Measurements from ENCODE around the gene GUCY2D.

DNA sequence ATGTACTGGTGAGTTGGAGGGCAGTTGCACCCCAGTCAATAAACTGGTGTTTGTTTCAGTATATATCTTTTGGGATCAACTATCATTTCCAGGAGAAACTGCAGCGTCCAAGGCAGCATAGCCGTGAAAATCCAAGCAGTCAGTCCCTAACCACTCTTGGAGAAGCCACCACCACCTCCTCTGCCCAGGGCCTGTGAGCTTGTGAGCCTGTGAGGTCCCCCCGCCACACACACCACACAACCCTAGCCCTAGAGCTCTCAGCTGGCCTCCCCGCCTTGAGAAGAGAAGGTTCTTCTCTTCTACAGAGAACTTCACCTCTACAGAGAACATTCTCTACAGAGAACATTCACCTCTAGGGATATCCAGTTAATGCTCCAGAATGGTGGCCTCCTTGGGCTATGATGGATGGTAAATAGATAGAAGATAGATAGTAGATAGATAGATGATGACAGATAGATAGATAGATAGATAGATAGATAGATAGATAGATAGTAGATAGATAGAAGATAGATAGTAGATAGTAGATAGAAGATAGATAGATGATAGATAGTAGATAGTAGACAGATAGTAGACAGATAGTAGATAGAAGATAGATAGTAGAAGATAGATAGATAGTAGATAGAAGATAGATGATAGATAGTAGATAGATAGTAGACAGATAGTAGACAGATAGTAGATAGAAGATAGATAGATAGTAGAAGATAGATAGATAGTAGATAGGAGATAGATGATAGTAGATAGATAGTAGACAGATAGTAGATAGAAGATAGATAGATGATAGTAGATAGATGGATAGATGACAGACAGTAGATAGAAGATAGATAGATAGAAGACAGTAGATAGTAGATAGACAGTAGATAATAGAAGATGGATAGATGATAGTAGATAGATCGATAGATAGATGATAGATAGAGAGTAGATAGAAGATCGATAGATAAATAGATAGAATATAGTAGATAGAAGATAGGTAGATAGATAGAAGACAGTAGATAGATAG is 50.1 kb downstream of the GUCY2D start:
- TF ChIP-seq, protein P1, sequence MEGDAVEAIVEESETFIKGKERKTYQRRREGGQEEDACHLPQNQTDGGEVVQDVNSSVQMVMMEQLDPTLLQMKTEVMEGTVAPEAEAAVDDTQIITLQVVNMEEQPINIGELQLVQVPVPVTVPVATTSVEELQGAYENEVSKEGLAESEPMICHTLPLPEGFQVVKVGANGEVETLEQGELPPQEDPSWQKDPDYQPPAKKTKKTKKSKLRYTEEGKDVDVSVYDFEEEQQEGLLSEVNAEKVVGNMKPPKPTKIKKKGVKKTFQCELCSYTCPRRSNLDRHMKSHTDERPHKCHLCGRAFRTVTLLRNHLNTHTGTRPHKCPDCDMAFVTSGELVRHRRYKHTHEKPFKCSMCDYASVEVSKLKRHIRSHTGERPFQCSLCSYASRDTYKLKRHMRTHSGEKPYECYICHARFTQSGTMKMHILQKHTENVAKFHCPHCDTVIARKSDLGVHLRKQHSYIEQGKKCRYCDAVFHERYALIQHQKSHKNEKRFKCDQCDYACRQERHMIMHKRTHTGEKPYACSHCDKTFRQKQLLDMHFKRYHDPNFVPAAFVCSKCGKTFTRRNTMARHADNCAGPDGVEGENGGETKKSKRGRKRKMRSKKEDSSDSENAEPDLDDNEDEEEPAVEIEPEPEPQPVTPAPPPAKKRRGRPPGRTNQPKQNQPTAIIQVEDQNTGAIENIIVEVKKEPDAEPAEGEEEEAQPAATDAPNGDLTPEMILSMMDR (IDR thresholded peaks at IDR 0.05): no peak
- no peak for TF ChIP-seq POLR2A (IDR thresholded peaks at IDR 0.05)

All from thyroid gland (tissue), 4 donors.